HG02798 (cell line): ENCODE data around the gene HOXC11.

ENCODE experiments used
- ATAC-seq: cut with Tn5 transposase; IDR thresholded peaks from one replicate; pipeline ENCODE4 v1.9.1; 2021; ENCODE audit warnings: mild to moderate bottlenecking; ENCODE audit not compliant: unreplicated experiment, poor library complexity

Gene HOXC11

DNA sequence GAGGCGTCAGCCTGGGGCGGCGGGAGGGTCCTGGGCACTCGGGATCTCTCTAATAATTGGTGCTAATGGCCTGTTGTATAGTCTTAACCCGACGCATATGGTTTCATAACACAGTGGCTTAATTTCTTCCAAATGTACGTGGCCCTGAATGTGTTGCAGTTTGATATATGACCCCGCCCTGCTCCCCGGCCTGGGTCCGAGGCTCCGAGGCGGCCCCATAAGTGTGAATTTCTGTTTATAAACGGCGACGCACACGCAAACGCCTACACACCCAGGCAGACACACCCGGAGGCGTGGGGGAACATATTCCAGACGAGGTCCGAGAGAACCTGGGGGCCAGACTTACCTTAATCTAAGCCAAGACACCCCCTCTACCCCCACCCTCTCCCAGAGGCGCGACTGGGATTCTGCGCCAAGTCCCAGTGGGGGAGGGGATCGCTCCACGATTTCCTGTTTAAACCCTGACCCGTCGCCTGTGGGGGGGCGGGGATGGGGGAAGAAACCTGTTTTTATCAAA, 45.6 kb downstream of the HOXC11 start:
- no peak for ATAC-seq

DNA sequence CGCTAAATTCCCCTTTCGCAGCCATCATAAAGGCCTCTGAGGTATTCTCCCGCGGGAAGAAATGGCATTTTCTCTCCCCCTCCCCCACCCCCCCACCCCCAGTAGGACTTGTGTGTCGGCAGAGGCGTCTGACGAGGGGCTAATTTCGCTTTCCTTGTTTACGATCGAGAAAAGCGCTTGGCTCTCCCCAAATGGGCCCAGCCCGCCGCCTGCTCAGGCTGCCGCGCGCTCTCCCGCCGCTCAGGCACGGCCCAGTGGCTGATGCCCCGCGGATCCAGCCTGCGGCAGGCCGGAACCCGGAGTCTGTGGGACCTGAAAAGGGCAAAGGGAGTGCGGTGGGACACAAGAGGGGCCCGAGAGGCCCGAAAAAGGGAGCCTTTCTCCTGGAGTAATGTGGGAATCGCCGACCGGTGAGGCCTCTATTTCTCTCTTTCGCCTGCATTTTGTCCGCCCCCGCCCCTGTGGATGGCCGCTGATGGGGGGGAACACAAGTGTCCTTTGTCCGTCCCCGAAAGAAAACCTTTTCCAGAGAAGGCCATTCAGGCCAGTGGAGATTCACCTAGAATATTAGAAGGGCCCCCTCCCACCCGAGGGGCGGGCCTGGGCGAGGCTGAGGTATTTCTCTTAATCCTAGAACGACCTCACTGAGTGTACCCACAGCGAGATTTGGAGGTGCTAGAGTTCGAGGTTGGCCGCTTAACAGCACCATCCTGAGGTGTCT, 46.3 kb downstream of the HOXC11 start:
- no peak for ATAC-seq

DNA sequence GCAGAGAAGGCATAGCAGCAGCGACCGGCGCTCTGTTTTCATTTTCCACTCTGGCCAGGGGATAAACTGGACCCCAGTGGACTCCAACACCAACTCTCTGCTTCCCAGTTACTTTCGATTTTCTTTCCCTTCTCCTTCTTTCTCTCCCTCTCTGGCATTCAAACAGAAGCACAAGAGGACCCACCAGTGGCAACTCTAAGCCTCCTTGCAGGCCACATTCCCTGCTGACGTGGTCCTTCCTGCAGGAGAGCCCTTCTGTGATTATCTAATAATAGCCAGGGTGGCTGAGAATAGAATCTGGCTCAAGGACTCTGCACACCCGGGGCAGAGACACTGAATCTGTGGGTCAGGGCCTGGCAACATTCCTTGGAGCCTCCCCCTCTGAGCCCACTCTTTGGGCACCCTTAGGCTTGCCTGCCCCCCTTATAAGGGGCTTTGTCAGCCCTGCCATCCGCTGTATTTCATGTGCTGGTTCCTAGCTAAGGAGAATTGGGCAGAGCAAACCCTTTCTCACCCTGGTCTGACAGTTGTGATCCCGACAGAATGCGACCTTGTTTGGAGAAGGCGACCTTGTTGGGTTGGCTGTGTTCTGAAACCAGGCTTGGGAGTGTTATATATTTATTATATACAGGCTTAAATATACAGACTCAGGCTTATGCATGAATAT, 47.1 kb downstream of the HOXC11 start:
- ATAC-seq = no peak

DNA sequence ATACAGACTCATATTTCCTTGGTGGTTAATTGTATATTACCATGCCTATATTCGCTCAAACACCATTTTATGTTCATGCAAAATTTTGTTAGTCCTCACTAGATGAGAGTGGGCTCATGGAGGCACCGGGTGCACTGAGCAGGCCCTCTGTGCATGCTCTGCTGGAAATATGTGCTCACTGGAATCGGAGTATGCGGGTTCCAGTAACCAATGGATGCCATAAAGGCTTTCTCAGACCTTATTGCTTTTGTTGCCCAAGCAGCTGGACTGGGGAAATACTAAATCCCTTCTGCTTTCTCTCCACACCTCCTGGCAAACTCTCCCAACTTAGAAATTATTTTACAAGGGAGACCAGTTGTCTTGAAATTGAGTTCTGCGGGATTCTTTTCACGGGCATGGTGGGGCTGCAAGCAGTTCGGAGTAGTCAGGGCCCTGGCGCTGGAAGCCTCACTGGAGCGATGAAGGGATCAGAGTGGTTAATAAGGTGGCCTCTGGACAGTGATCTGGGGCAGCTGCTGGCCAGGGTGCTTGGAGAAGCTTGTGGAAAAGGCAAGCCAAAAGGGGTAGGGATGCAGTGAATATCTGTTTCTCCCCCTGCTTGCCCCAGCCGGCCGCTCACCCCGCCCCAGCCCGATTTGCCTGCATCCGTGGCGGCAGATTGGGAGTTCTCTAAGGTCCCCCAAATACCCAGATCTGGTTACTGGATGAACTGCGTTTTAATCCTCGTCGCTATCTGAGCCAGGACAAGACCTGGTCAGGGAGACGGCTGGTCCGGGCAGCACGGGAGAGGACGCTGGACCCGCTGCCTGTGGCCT, 47.9 kb downstream of the HOXC11 start:
- no peak for ATAC-seq

DNA sequence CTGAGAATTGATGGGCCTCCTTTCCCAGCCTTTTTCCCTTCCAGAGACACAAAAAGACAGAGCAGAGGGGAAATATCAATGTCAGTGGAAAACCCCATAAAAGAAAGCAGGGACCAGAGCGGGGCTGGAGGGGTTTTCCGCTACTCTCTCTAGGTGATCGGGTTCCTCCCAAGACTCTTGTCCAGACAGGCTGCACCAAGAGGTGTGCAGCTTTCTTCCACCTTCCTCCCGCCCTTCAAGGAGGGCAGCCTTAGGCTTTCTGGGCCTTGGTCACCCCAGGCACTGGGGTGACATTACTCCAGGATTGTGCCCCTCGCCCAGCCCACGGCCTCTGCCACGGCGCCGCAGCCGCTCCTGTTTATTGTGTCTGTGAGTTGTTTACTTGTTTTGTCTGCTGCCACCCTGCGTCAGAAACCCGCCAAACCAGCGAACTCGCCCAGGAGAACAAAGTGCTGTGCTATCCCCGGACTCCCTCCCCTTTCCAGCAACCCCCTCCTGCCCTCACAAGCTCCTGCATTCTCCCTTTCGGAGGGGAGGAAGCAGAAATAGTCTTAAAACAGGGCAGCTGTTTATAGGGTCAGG, 48.6 kb downstream of the HOXC11 start:
- ATAC-seq = peak; percentile 32

DNA sequence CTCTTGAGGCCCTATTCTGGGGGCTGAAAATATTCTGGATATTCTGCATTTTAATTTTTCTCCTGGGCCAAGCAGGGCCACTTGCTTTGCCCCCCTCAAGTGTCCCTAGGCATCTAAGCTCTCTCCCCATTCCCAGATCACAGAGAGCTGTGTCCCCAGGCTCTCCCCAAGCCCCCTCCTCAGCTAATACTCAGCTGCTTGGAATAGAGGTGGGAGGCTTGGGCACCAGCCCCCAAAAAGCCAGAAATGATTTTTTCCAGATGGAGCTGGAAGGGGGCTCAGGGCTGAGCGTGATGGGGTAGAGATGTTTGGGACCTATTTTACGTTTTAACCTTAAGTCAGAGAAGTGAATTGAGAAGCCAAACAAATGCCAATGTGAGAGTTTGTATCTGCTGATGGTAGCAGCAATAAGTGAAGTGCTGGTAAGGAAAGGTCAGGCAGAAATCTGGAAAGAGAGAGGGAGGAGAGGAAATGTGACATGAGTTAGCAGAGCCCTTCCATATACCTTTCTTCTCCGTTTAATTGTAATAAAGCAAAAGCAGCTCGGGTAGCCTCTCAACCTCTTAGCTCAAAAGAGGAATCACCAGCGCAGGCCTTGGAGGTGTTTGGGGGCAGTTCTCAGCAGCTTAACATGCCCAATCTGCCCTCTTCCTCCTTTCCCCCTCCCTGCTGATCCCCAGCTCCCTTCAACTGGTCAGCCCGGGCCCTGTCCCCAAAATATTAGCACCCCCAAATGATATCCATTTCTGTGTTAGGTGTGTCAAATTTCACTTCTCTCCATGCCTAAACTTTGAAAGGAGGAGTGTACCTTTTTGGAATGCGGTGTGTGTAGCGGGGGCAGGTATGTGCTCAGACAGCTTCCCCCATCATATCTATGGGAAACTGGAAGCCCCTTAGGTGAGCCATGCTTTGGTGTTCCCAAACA, 50.3 kb downstream of the HOXC11 start:
- no peak for ATAC-seq

DNA sequence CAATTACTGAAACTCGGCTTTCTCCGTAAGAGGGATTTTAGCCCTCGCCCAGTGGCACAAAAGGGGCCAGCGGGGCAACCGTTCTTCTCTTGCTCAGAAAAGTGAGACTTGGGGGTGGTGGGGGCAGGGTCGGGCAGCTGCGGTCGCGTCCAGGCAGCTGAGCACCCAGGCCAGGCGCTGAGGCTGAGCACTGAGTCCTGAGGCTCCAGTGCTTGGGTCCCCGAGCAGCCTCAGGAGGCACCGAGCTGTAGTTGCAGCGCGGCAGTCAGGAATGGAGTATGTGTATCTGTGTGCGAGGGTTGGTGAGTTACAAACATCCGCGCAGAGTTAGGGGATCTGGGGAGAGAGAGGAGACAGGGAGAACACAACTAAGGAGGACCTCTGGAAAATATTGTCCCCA, 51.2 kb downstream of the HOXC11 start:
- ATAC-seq = no peak

DNA sequence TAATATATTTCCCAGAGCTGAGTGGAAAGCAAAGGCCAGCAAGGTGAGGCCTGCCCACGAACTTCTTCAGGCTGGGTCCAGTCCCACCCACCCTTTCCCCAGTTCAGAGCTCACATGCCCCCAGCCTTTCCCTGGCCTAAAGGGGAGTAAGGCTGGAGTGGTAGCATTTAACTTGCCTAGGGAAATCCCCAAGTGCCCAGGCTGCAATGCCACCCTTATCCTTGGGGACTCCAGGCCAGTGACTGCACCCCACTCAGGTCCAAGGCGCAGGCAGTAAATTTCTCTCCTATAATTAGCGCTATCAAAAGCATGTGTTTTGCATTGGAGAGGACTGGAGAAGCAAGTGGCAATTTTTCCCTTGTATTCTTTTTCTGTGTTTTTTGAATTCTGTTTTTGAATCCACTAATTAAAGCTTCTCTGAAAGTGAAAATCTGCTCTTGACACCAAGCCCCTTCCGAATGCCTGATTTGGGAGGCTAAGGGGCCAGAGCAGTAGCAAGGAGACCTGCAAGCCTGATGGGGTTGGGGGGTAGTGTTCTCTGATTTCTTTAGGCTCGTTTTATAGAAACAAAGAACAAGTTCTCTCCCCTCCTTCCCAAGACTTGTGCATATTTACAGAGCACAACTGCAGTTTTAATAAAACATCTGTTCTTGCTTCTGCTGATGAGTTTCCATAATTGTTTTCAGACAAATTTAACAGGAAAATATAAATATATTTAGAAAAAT, 51.8 kb downstream of the HOXC11 start:
- no peak for ATAC-seq

DNA sequence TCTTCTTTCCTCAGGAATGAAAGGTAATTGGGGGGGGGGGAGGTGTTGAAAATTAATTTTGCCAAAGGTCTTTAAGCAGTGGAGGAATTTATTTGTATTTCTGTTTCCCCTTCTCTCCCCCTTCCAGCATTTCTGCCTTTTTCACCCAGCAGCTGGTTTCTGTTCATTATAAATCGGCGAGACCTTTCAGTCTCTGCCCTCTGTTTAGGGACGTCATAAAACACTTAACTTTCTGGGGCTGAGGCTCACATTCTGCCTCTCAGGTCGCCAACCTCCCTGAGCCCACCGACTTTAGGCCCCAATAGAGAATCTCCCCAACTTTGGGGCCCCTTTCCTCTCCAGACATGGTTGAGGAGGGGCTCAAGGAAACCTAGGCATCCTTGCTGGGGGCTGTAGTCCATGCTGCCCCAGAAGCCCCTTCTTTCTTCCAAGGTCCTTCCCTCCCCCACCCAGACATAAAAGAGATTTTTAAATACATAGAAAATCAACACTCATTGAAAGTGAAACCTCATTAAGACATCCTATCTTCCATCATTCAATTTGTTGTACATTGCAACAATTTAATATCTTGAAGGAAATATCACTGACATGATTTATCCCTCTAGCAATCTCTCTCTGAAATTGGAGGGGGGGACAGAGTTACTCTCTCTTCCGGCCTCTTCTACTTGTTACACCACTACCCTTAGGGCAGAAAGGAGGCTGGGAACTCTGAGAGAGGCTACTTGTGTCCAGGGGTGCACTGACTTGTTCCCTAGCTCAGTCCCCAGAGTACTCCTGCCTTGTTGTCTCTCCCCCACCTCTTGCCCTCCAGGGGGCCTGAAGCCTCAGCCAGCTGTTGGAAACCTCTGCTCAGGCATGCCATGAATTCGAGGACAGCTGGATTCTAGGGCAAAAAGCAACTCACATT, 52.8 kb downstream of the HOXC11 start:
- ATAC-seq = no peak

DNA sequence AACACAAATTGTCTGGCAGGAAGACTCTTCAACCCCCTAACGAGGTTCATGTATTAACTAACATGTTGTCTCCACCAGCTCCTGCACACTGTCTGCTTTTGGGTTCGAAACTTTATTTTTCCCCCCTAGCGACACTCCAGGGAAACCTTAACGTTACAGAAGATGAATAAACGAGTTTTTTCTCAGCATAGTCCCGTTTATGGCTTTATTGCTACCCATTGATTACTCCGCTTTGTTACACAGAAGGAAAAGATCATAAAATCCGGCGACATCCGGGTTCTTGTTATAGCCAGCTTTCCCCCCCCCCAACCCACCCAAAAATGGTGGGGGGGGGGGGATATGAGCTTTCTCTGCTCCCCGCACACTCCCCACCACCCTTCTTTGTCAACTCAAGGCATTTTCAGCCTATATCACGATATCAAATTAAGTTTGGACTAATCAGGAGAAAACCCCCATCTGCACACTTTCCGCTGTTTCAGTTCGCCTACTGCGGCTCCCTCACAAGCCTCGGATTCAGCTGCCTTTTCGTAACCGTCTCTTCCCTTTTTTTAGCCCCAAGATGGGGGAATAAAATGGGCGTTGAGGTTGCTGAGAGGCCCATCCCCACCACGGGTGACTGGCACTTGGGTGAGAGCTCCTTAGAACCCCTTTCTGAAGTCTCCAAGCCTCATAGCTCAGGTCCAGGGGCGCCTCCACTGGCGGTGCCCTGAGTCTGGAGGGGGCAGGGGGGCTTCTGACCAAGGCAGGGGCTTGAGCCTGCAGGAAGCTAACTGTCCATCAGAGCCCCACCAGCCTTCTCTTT, 53.9 kb downstream of the HOXC11 start:
- ATAC-seq = no peak
